PC-9 (cell line): Measurements from ENCODE around the gene CLDN19. TPM values are rescaled to one million over a fixed set of nuclear protein-coding genes. Genes with fewer than 3 reads are reported as not detected.
"Not testable (repeated sequence)": the region's sequence is repeated elsewhere in the genome, so short reads cannot be mapped to it uniquely, and the experiment has no call there.

Source experiments
- BruUV-seq: library from RNA; stranded (reverse); fragments of 400-500 nt; replicated peaks from 2 replicates; lab custom pipeline; 2021; lab: Mats Ljungman, UMichigan
- CTCF ChIA-PET: fragments of 300-600 bp; sonication (Branson Sonifier 250); formaldehyde crosslinking; loops from one replicate; lab custom pipeline; 2022; ENCODE audit warnings: antibody characterized with exemption; lab: Charles Lee
- POLR2A ChIA-PET: fragments of 300-600 bp; sonication (Branson Sonifier 250); formaldehyde crosslinking; loops from one replicate; lab custom pipeline; 2022; ENCODE audit warnings: antibody characterized with exemption; ENCODE audit not compliant: unreplicated experiment; lab: Charles Lee
- DNase-seq, 2 experiments: peaks; one replicate each; pipeline versions ENCODE4 v3.0.0 to v3.0.0-alpha.2; 2015 to 2022; ENCODE audit warnings: mixed read lengths in 1 of 2
- H2AFZ ChIP-seq: fragments of 200-600 bp; sonication (generic); 2 replicates; pipeline ENCODE4 v1.8.1; 2017; ENCODE audit warnings: antibody characterized with exemption
- H3F3A ChIP-seq: fragments of 200-600 bp; sonication (generic); 2 replicates; pipeline ENCODE4 v1.8.1; 2017; ENCODE audit warnings: antibody characterized with exemption, mild to moderate bottlenecking, low read depth; ENCODE audit not compliant: insufficient read depth
- H3K27ac ChIP-seq: fragments of 200-600 bp; sonication (generic); 2 replicates; pipeline ENCODE4 v1.6.1; 2016; ENCODE audit warnings: mixed run types
- H3K27me3 ChIP-seq: fragments of 200-600 bp; sonication (generic); 2 replicates; pipeline ENCODE4 v1.6.1; 2016; ENCODE audit warnings: low read depth, mixed run types; ENCODE audit not compliant: insufficient read depth
- H3K36me3 ChIP-seq: fragments of 200-600 bp; sonication (generic); 2 replicates; pipeline ENCODE4 v1.6.1; 2016; ENCODE audit warnings: low read depth, mixed run types
- H3K4me1 ChIP-seq: fragments of 200-600 bp; sonication (generic); replicated peaks from 2 replicates; pipeline ENCODE4 v1.6.1; 2016; ENCODE audit warnings: mixed run types; ENCODE audit not compliant: insufficient read depth
- H3K4me2 ChIP-seq: fragments of 200-600 bp; sonication (generic); 2 replicates; pipeline ENCODE4 v1.6.1; 2017; ENCODE audit warnings: mixed run types
- H3K4me3 ChIP-seq: fragments of 200-600 bp; sonication (generic); 2 replicates; pipeline ENCODE4 v1.6.1; 2016; ENCODE audit warnings: mixed run types
- H3K79me2 ChIP-seq: fragments of 200-600 bp; sonication (generic); 2 replicates; pipeline ENCODE4 v1.6.1; 2017; ENCODE audit warnings: low read depth, mixed run types
- H3K9me2 ChIP-seq: fragments of 200-600 bp; sonication (generic); 2 replicates; pipeline ENCODE4 v1.8.1; 2017; ENCODE audit warnings: mild to moderate bottlenecking; ENCODE audit not compliant: insufficient read depth
- H3K9me3 ChIP-seq: fragments of 200-600 bp; sonication (generic); 2 replicates; pipeline ENCODE4 v1.8.1; 2016; ENCODE audit warnings: low read depth; ENCODE audit not compliant: insufficient read depth
- H4K20me1 ChIP-seq: fragments of 200-600 bp; sonication (generic); 2 replicates; pipeline ENCODE4 v1.8.1; 2017; ENCODE audit not compliant: insufficient read depth
- CTCF ChIP-seq: fragments of 200-600 bp; sonication (generic); conservative IDR thresholded peaks from 2 replicates; pipeline ENCODE4 v1.6.1; 2017; ENCODE audit warnings: mixed run types, antibody characterized with exemption, mild to moderate bottlenecking, moderate library complexity
- EZH2 ChIP-seq: fragments of 200-600 bp; sonication (generic); IDR thresholded peaks from 2 replicates; pipeline ENCODE4 v1.8.0; 2017; ENCODE audit warnings: antibody characterized with exemption, low read depth
- intact Hi-C: fragments of 100-400 bp; cut with micrococcal nuclease; formaldehyde crosslinking; loops from one replicate; pipeline ENCODE4 v1.10.0; 2022; ENCODE audit not compliant: unreplicated experiment
- total RNA-seq: library from RNA; stranded (reverse); gene quantifications from 2 replicates; pipeline ENCODE4 v1.2.3, GENCODE V29; 2021

CLDN19 gene
- total RNA-seq, 1 experiment from 2014 or later, result not detected

DNA sequence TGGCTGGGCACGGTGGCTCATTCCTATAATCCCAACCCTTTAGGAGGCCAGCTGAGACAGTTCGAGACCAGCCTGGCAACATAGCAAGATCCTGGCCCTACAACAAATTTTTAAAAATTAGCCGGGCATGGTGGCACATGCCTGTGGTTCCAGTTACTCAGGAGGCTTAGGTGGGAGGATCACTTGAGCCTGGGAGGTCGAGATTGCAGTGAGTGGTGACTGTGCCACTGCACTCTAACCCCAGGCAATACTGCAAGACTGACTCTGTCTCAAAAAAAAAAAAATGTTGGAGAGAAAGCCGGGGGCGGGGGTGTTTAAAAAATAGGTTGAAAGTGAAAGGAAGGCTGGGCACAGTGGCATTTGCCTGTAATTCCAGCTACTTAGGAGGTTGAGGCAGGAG lies 16.5 kb downstream of the CLDN19 start:
- no peaks in the 10 kb centered on the region for H3K27me3 ChIP-seq
- no peaks in the 10 kb centered on the region for H3K9me3 ChIP-seq
- no peaks in the 10 kb centered on the region for H3F3A ChIP-seq
- H3K36me3 ChIP-seq, result no peaks in the 10 kb centered on the region
- DNase-seq, result no peak
- ChIA-PET POLR2A (interaction anchor here (0.7 kb wide), 1 partner anchor 11 kb away, joined by 13 read pairs; no protein-coding TSS in a partner anchor), CTCF (no interaction called here)
- H4K20me1 ChIP-seq, result no peaks in the 10 kb centered on the region
- intact Hi-C loops, result no loop called here
- H3K4me3 ChIP-seq, result no peak overlapping the region
- no peaks in the 10 kb centered on the region for H3K4me1 ChIP-seq
- H2AFZ ChIP-seq, result no peak overlapping the region
- TF ChIP-seq CTCF (no peak), EZH2 (no peak)
- no TSS peak for BruUV-seq
- H3K79me2 ChIP-seq, result no peaks in the 10 kb centered on the region
- no peak overlapping the region for H3K27ac ChIP-seq
- H3K9me2 ChIP-seq, result no peaks in the 10 kb centered on the region
- H3K4me2 ChIP-seq, result no peak overlapping the region

GRCh38 chr1:42722403-42722802 lies 17.6 kb downstream of the CLDN19 start:
- H3K4me3 ChIP-seq, POLR2A ChIA-PET, H3K27ac ChIP-seq, H3F3A ChIP-seq, H3K79me2 ChIP-seq, H2AFZ ChIP-seq, H3K9me2 ChIP-seq, H3K27me3 ChIP-seq, H3K4me1 ChIP-seq, intact Hi-C loops, DNase-seq, H4K20me1 ChIP-seq, H3K9me3 ChIP-seq, H3K4me2 ChIP-seq, BruUV-seq, H3K36me3 ChIP-seq: not testable (repeated sequence)
- CTCF ChIA-PET, result interaction anchor here (0.5 kb wide), 1 partner anchor 1382 kb away, joined by 4 read pairs; no protein-coding TSS in a partner anchor

GRCh38 chr1:42721926-42722325 lies 18.1 kb downstream of the CLDN19 start:
- ChIA-PET POLR2A (no interaction called here), CTCF (no interaction called here)
- TF ChIP-seq CTCF (no peak), EZH2 (no peak)
- Histone ChIP-seq H3K79me2 (no peaks in the 10 kb centered on the region), H3K4me2 (no peak overlapping the region), H3K27me3 (no peaks in the 10 kb centered on the region), H3F3A (no peaks in the 10 kb centered on the region), H2AFZ (no peak overlapping the region), H3K4me3 (no peak overlapping the region), H4K20me1 (no peaks in the 10 kb centered on the region), H3K9me3 (no peaks in the 10 kb centered on the region), H3K36me3 (no peaks in the 10 kb centered on the region), H3K27ac (no peak overlapping the region), H3K4me1 (no peaks in the 10 kb centered on the region), H3K9me2 (no peaks in the 10 kb centered on the region)
- intact Hi-C loops, result no loop called here
- no TSS peak for BruUV-seq
- DNase-seq, result no peak

DNA sequence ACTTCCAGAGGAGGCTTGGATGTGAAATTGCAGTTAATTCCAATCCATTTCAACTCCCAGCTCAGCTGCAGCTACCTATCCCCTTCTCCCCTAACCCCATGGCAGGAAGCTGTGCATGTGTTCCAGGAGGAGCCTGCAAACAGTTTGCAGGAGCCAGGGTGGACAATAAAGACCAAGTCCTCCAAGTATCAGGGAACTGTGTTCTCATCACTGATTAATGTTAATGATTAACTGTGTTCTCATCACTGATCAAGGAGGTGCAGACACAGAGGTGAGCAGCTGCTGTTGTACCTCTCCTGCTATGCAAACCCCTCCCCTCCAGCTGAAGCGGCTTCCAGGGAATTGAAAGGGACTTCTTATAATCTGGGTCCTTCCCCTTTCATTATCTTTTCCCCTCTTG lies 19.2 kb downstream of the CLDN19 start:
- Histone ChIP-seq H3F3A (no peaks in the 10 kb centered on the region), H3K9me2 (no peaks in the 10 kb centered on the region), H4K20me1 (no peaks in the 10 kb centered on the region), H3K4me3 (no peak overlapping the region), H3K27ac (no peak overlapping the region), H3K4me2 (no peak overlapping the region), H3K4me1 (no peaks in the 10 kb centered on the region), H3K79me2 (no peaks in the 10 kb centered on the region), H3K27me3 (no peaks in the 10 kb centered on the region), H3K36me3 (no peaks in the 10 kb centered on the region), H3K9me3 (no peaks in the 10 kb centered on the region), H2AFZ (no peak overlapping the region)
- intact Hi-C loops, result no loop called here
- no TSS peak for BruUV-seq
- ChIA-PET CTCF (no interaction called here), POLR2A (no interaction called here)
- no peak for DNase-seq
- no peak for TF ChIP-seq CTCF
- TF ChIP-seq EZH2, result no peak

- H3K27ac ChIP-seq, H3K4me3 ChIP-seq, intact Hi-C loops, DNase-seq, H3K4me2 ChIP-seq, H3K9me2 ChIP-seq, H2AFZ ChIP-seq, H3K79me2 ChIP-seq, BruUV-seq, POLR2A ChIA-PET, H4K20me1 ChIP-seq, H3K4me1 ChIP-seq, H3F3A ChIP-seq, H3K27me3 ChIP-seq, CTCF ChIA-PET, H3K9me3 ChIP-seq: not testable (repeated sequence)
- peaks cover 31% of the 10 kb centered on the region for H3K36me3 ChIP-seq
Observed at GRCh38 chr1:42714441-42714840, 25.6 kb downstream of the CLDN19 start.
